ENCODE data around the gene RAD51B.

GRCh38 chr14:68471029-68471963 lies 651.7 kb downstream of the RAD51B start:
- TF ChIP-seq CTCF (IDR thresholded peaks at IDR 0.05 in 2 of 3, conservative IDR thresholded peaks at IDR 0.05 in 1 of 3; ENCODE audit: borderline replicate concordance in 1 of 3, insufficient read depth in 1 of 3, low read depth in 2 of 3, low read length in 2 of 3) = no peak
- no peak for TF ChIP-seq EZH2phosphoT487 (IDR thresholded peaks at IDR 0.05; ENCODE audit: borderline replicate concordance)
- TF ChIP-seq, protein P1, sequence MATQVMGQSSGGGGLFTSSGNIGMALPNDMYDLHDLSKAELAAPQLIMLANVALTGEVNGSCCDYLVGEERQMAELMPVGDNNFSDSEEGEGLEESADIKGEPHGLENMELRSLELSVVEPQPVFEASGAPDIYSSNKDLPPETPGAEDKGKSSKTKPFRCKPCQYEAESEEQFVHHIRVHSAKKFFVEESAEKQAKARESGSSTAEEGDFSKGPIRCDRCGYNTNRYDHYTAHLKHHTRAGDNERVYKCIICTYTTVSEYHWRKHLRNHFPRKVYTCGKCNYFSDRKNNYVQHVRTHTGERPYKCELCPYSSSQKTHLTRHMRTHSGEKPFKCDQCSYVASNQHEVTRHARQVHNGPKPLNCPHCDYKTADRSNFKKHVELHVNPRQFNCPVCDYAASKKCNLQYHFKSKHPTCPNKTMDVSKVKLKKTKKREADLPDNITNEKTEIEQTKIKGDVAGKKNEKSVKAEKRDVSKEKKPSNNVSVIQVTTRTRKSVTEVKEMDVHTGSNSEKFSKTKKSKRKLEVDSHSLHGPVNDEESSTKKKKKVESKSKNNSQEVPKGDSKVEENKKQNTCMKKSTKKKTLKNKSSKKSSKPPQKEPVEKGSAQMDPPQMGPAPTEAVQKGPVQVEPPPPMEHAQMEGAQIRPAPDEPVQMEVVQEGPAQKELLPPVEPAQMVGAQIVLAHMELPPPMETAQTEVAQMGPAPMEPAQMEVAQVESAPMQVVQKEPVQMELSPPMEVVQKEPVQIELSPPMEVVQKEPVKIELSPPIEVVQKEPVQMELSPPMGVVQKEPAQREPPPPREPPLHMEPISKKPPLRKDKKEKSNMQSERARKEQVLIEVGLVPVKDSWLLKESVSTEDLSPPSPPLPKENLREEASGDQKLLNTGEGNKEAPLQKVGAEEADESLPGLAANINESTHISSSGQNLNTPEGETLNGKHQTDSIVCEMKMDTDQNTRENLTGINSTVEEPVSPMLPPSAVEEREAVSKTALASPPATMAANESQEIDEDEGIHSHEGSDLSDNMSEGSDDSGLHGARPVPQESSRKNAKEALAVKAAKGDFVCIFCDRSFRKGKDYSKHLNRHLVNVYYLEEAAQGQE (IDR thresholded peaks at IDR 0.05; ENCODE audit: low read depth) = no peak
- TF ChIP-seq MAX (IDR thresholded peaks at IDR 0.05) = no peak
- TF ChIP-seq, protein P2, sequence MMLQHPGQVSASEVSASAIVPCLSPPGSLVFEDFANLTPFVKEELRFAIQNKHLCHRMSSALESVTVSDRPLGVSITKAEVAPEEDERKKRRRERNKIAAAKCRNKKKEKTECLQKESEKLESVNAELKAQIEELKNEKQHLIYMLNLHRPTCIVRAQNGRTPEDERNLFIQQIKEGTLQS (IDR thresholded peaks at IDR 0.05) = no peak

Measured in HCT116 (cell line).